Measurements from ENCODE around the gene CYP2A13.
"Not testable (repeated sequence)": the region's sequence is repeated elsewhere in the genome, so short reads cannot be mapped to it uniquely, and the experiment has no call there.

GRCh38 chr19:41102210-41102609 lies 14.0 kb downstream of the CYP2A13 start:
- TF ChIP-seq CTCF (conservative IDR thresholded peaks at IDR 0.05); ZFX (IDR thresholded peaks at IDR 0.05): not testable (repeated sequence)
